ENCODE measurements around the gene ASB2. TPM values are rescaled to one million over a fixed set of nuclear protein-coding genes. Genes with fewer than 3 reads are reported as not detected.

Gene ASB2
- total and polyA plus RNA-seq, 7 experiments from 2014 or later: 0.32 to 63.1 (median 1.4) TPM; not detected in 2

DNA sequence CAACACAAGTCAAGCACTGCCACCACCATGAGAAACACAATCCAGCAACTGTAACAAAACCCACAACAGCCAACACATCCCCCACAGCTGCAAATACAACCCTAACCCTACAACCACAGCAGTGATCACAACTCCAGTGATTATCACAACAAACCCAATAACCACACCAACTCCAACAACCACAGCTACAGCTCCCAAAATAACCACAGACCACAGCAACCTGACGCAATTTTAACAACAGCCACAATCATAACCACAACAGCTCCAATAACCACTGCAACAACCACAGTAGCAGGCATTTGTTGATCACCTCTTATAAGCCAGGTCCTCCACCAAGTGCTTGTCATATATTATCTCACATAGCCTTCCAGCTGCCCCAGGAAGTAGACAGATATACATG is 91.4 kb downstream of the ASB2 start:
- peak overlapping the region in 1 of 9 donors; percentile 53 for H3K27ac Mint-ChIP-seq
- DNase-seq (no peak), ATAC-seq (no peak)
- CTCF ChIA-PET: no interaction called here
- H3K9me3 ChIP-seq (ENCODE audit: control insufficient read depth in 2 of 3, low read length in 3 of 3): no peaks in the 10 kb centered on the region
- intact Hi-C loops (cut with micrococcal nuclease): no loop called here
- H3K27me3 ChIP-seq (ENCODE audit: control insufficient read depth in 2 of 2, insufficient read depth in 2 of 2, low read length in 2 of 2): no peaks in the 10 kb centered on the region
- no peaks in the 10 kb centered on the region for H3K36me3 ChIP-seq (ENCODE audit: control insufficient read depth in 2 of 3, insufficient read depth in 3 of 3, low read length in 3 of 3)
- peak overlapping the region in 1 of 10 donors; percentile 6 for H3K4me3 Mint-ChIP-seq
- no peaks in the 10 kb centered on the region for H3K36me3 Mint-ChIP-seq
- H3K27ac ChIP-seq (ENCODE audit: low read depth, low read length): no peak overlapping the region
- no peaks in the 10 kb centered on the region for H3K4me1 ChIP-seq (ENCODE audit: control insufficient read depth in 2 of 2, insufficient read depth in 2 of 2, low read length in 2 of 2)
- peaks cover 0 to 6% (median 0%) of the 10 kb centered on the region in 7 donors for H3K4me1 Mint-ChIP-seq
- H3K4me3 ChIP-seq (ENCODE audit: low read length): no peak overlapping the region
- peaks cover 0 to 26% (median 9%) of the 10 kb centered on the region in 11 donors for H3K9me3 Mint-ChIP-seq
- POLR2A ChIA-PET: no interaction called here
- H3K27me3 Mint-ChIP-seq: peaks cover 16 to 35% (median 28%) of the 10 kb centered on the region in 5 donors

Small RNAs within 50 kb of the gene (microRNA-seq; reads per million reads assigned to microRNA genes)
- gene MIR4506 (ENCODE audit: borderline microRNAs expressed): not detected

Other genes with a start within 250 kb of the ASB2 start
- gene PRIMA1, start 188.1 kb downstream of the ASB2 start, total RNA-seq: not detected
- not detected for gene PRIMA1, start 188.1 kb downstream of the ASB2 start, polyA plus RNA-seq
- gene FAM181A, start 49.2 kb downstream of the ASB2 start, total RNA-seq: not detected
- gene FAM181A, start 49.2 kb downstream of the ASB2 start, polyA plus RNA-seq: not detected
- gene CCDC197, start 20.7 kb upstream of the ASB2 start, total RNA-seq: not detected
- gene CCDC197, start 20.7 kb upstream of the ASB2 start, polyA plus RNA-seq: not detected
- gene OTUB2, start 49.8 kb upstream of the ASB2 start, total RNA-seq: 1 to 10 TPM in 1 of 5 experiments, under 1 TPM in 3, not detected in 1; 0.11 to 2.5 (median 0.63) TPM
- under 1 TPM; 0.35 to 0.56 TPM for gene OTUB2, start 49.8 kb upstream of the ASB2 start, polyA plus RNA-seq
- gene DDX24, start 104.6 kb upstream of the ASB2 start, total RNA-seq: 100 to 1,000 TPM; 214 to 438 (median 333) TPM
- gene DDX24, start 104.6 kb upstream of the ASB2 start, polyA plus RNA-seq: 100 to 1,000 TPM; 190 to 306 TPM
- 10 to 100 TPM in 2 of 5 experiments, 1 to 10 TPM in 3; 6.3 to 31.8 (median 8.2) TPM for gene IFI27L1, start 104.7 kb upstream of the ASB2 start, total RNA-seq
- 1 to 10 TPM; 7.6 to 8.5 TPM for gene IFI27L1, start 104.7 kb upstream of the ASB2 start, polyA plus RNA-seq
- gene IFI27, start 134.2 kb upstream of the ASB2 start, total RNA-seq: 100 to 1,000 TPM in 1 of 5 experiments, 1 to 10 TPM in 1, under 1 TPM in 1, not detected in 2; 1.00 to 221 (median 2.9) TPM
- gene IFI27, start 134.2 kb upstream of the ASB2 start, polyA plus RNA-seq: under 1 TPM in 1 of 2 donors, not detected in 1; 0.74 TPM
- 10 to 100 TPM; 17.2 to 65.8 (median 26.5) TPM for gene IFI27L2, start 153.0 kb upstream of the ASB2 start, total RNA-seq
- 10 to 100 TPM; 34.0 to 47.6 TPM for gene IFI27L2, start 153.0 kb upstream of the ASB2 start, polyA plus RNA-seq
- gene PPP4R4, start 197.8 kb upstream of the ASB2 start, total RNA-seq: 1 to 10 TPM in 4 of 5 experiments, under 1 TPM in 1; 0.44 to 2.4 (median 1.7) TPM
- under 1 TPM; 0.06 to 0.19 TPM for gene PPP4R4, start 197.8 kb upstream of the ASB2 start, polyA plus RNA-seq